ENCODE data around the gene P2RX7.
"Not testable (repeated sequence)": the region's sequence is repeated elsewhere in the genome, so short reads cannot be mapped to it uniquely, and the experiment has no call there.

The P2RX7 gene

GRCh38 chr12:121226871-121227270 is 94.2 kb downstream of the P2RX7 start:
- DNase-seq (ENCODE audit: low read depth in 2 of 3, low spot score in 2 of 3): not testable (repeated sequence)

DNA sequence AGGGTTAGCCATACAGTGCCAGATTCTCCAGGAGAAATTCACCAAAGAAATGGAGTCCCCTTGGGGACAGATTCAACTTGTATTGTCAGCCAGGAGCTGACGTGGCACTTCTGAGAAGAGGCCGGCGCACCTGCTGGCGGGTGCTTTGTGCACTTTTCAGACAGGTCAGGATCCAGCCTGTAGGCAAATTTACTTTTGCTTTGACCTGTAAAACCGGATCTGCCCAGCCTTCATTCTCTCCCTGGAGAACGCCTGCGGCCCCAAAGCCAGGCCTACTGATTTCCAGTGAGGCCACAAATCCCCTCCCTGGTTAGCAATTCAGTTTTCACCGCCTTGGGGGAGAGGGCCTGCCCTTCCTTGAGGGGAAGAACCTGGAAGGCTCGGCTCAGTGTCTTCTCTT is 94.6 kb downstream of the P2RX7 start:
- no peak for DNase-seq (ENCODE audit: low read depth in 2 of 3, low spot score in 2 of 3)

DNA sequence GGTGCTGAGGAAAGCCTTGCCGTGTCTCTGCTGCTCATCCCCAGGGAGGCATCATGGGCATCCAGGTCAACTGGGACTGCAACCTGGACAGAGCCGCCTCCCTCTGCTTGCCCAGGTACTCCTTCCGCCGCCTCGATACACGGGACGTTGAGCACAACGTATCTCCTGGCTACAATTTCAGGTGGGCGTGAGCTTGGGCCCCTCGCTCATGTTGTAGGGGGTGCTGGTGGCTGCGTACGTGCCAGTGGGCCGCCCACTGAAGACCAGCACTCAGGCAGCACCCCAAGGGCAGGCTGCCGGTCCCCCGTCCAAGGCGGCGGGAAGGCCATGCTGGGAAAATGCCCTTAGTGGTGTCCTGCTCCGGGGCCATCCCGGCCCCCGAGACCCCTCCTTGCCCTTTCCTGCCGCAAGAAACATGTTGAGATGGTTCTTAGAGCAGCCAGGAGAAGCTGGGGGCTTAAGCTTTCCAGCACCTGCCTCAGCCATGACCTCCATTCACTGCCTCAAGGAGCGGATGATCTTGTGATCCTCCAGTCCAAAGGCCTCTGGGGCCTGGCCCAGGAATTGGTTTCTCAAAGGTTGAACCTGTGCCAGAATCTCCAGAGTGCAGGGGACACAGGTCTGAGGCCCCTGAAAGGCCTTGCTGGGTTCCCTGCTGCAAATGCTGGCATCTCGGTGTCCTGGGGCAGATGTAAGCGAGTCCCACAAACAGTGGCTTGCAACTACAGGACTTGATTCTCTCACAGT is 96.4 kb downstream of the P2RX7 start:
- no peak for DNase-seq (ENCODE audit: low read depth in 2 of 3, low spot score in 2 of 3)

- peak; percentile 35 to 45 (median 43) for DNase-seq (ENCODE audit: low read depth in 2 of 3, low spot score in 2 of 3)
These were observed 97.3 kb downstream of the P2RX7 start for GRCh38 chr12:121229826-121230537.

GRCh38 chr12:121230538-121230907 is 97.8 kb downstream of the P2RX7 start:
- no peak for DNase-seq (ENCODE audit: low read depth in 2 of 3, low spot score in 2 of 3)

- DNase-seq (ENCODE audit: low read depth in 2 of 3, low spot score in 2 of 3): no peak
These were observed 99.5 kb downstream of the P2RX7 start for GRCh38 chr12:121232163-121232562.

DNA sequence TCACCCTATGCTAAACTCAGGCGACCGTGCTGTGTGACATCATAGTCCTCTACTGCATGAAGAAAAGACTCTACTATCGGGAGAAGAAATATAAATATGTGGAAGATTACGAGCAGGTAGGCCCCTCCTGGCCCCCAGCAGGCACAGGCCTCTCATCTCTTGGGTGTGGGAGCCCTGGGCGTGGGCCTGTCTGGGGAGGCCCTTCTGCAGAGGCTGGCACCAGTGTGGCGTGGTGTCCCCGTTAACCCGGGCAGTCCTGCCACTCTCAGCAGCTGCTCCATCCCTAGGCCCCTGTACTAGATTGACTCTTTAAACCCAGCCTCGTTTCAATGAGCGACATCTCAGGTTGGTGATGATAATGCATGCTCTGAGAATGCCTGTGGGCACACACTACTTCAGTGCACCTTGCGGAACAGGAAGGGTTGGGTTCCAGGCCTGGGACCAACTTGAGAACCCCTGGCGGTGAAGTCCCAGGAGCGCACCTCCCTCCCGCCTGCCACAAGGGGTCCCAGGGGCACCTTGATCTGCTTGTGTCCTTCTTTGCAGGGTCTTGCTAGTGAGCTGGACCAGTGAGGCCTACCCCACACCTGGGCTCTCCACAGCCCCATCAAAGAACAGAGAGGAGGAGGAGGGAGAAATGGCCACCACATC is 100.4 kb downstream of the P2RX7 start:
- no peak for DNase-seq (ENCODE audit: low read depth in 2 of 3, low spot score in 2 of 3)

DNA sequence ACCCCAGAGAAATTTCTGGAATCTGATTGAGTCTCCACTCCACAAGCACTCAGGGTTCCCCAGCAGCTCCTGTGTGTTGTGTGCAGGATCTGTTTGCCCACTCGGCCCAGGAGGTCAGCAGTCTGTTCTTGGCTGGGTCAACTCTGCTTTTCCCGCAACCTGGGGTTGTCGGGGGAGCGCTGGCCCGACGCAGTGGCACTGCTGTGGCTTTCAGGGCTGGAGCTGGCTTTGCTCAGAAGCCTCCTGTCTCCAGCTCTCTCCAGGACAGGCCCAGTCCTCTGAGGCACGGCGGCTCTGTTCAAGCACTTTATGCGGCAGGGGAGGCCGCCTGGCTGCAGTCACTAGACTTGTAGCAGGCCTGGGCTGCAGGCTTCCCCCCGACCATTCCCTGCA is 100.9 kb downstream of the P2RX7 start:
- DNase-seq (ENCODE audit: low read depth in 2 of 3, low spot score in 2 of 3): no peak

- no peak for DNase-seq (ENCODE audit: low read depth in 2 of 3, low spot score in 2 of 3)
These were observed 104.1 kb downstream of the P2RX7 start for GRCh38 chr12:121236776-121237175.

DNA sequence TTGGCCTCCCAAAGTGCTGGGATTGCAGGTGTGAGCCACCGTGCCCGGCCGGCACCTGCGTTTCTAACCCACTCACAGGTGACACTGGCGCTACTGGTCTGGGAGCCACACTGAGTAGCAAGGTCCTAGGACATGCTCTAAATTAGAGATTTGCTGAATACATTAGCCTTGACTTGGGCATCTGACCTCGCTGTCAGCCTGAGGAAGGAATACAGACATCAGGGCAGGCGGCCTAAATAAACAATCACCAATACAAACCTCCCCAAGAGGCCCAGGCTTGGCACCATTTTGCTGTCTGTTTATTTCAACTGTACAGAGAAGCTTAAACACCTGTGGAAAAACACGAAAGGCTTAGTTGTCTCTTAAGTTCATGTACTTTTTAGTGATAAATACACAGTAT is 104.7 kb downstream of the P2RX7 start:
- no peak for DNase-seq (ENCODE audit: low read depth in 2 of 3, low spot score in 2 of 3)
